GM12891 (cell line): Measurements from ENCODE around the gene RIMBP2.

ENCODE experiments used
- DNase-seq: peaks from one replicate; pipeline ENCODE4 v3.0.0; 2011; ENCODE audit warnings: low spot score; ENCODE audit not compliant: insufficient read length
- FAIRE-seq: peaks from 2 replicates; lab custom pipeline; 2011; peaks lifted over from hg19 to GRCh38; lab: Jason Lieb, UNC
- PAX5 ChIP-seq: IDR thresholded peaks from 2 replicates; pipeline ENCODE4 v1.6.1; 2011; ENCODE audit warnings: low read length, moderate library complexity, mild to moderate bottlenecking; ENCODE audit not compliant: insufficient read depth, severe bottlenecking
- POLR2A ChIP-seq: IDR thresholded peaks from 2 replicates; pipeline ENCODE4 v1.6.1; 2011; ENCODE audit warnings: low read depth, low read length, control low read depth
- POLR2AphosphoS5 ChIP-seq: IDR thresholded peaks from 2 replicates; pipeline ENCODE4 v1.6.1; 2011; ENCODE audit warnings: low read depth, low read length, control low read depth
- POU2F2 ChIP-seq: IDR thresholded peaks from 2 replicates; pipeline ENCODE4 v1.6.1; 2011; ENCODE audit warnings: low read depth, mild to moderate bottlenecking, control low read depth, low read length, moderate library complexity
- SPI1 ChIP-seq: IDR thresholded peaks from 2 replicates; pipeline ENCODE4 v1.6.1; 2011; ENCODE audit warnings: low read depth, low read length, control low read depth
- TAF1 ChIP-seq: IDR thresholded peaks from 2 replicates; pipeline ENCODE4 v1.6.1; 2011; ENCODE audit warnings: low read depth, low read length, control low read depth

RIMBP2 gene

GRCh38 chr12:130523863-130524614, 192.1 kb downstream of the RIMBP2 start:
- DNase-seq = no peak
- TF ChIP-seq PAX5 = no peak
- TF ChIP-seq POU2F2 = no peak
- no peak for TF ChIP-seq POLR2AphosphoS5
- no peak for TF ChIP-seq SPI1
- no peak for TF ChIP-seq POLR2A
- TF ChIP-seq TAF1 = no peak
- FAIRE-seq = no peak

- no peak for DNase-seq
- TF ChIP-seq SPI1 = no peak
- TF ChIP-seq TAF1 = no peak
- no peak for TF ChIP-seq PAX5
- TF ChIP-seq POU2F2 = no peak
- TF ChIP-seq POLR2AphosphoS5 = no peak
- TF ChIP-seq POLR2A = no peak
- FAIRE-seq = no peak
These were observed 192.9 kb downstream of the RIMBP2 start for GRCh38 chr12:130523208-130523607.

- FAIRE-seq (no peak), DNase-seq (no peak)
These were observed 193.8 kb downstream of the RIMBP2 start for GRCh38 chr12:130522244-130522834.

GRCh38 chr12:130521375-130522124, 194.5 kb downstream of the RIMBP2 start:
- no peak for FAIRE-seq
- TF ChIP-seq POU2F2 = no peak
- no peak for TF ChIP-seq SPI1
- no peak for TF ChIP-seq TAF1
- TF ChIP-seq PAX5 = no peak
- no peak for TF ChIP-seq POLR2A
- no peak for TF ChIP-seq POLR2AphosphoS5
- DNase-seq = no peak

More at GRCh38 chr12:130522244-130522834, 193.8 kb downstream of the RIMBP2 start:
- TF ChIP-seq POLR2AphosphoS5 (no peak), POU2F2 (no peak), TAF1 (no peak), POLR2A (no peak), SPI1 (no peak), PAX5 (no peak)

- DNase-seq (no peak), FAIRE-seq (no peak)
- TF ChIP-seq POLR2A (no peak), SPI1 (no peak), POU2F2 (no peak), TAF1 (no peak), PAX5 (no peak)
These were observed 195.3 kb downstream of the RIMBP2 start for GRCh38 chr12:130520784-130521183.

DNA sequence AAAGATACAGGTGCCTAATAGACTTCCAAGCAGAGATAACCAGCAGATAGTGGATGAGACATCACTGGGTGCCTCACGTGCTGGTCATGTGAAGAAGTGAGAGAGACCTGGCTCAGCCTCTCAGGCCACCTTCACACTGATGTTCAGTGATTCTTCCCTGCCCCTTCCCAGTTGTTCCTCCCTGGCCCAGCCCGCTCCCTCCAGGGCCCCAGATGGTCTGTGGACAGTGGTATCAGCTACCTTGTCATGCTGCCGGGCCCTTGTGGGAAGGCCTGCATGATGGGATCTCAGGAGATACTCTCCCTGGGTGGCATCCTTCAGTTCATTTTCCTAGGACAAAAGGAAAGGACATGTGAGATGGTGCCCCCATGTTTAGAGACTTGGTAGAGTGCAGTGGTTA, 198.5 kb downstream of the RIMBP2 start:
- no peak for TF ChIP-seq POU2F2
- no peak for TF ChIP-seq SPI1
- TF ChIP-seq POLR2AphosphoS5 = no peak
- no peak for TF ChIP-seq POLR2A
- no peak for TF ChIP-seq TAF1
- TF ChIP-seq PAX5 = no peak
- no peak for FAIRE-seq
- no peak for DNase-seq

- DNase-seq (no peak), FAIRE-seq (no peak)
- TF ChIP-seq POU2F2 (no peak), POLR2AphosphoS5 (no peak), TAF1 (no peak), POLR2A (no peak), PAX5 (no peak), SPI1 (no peak)
These were observed 201.9 kb downstream of the RIMBP2 start for GRCh38 chr12:130514149-130514551.

DNA sequence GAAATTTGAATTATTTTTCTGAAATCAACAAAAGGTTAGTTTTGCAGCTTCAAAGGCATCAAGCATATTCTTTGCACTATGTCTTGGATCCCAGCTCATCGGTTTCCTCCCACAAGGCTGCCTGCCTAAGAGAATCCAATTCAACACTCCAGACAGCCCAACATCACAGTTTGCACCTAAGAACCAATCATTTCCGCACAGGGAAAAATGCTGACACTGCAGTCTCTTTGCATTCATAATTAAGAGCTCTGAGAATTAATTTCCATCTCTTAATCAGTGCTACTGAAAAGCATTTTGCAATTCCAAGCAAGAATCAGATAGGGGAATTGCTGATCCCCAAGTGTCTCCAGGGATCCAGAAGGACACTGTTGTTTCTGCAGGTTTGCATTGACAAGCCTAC, 202.5 kb downstream of the RIMBP2 start:
- no peak for DNase-seq
- no peak for TF ChIP-seq PAX5
- no peak for TF ChIP-seq POU2F2
- no peak for TF ChIP-seq SPI1
- no peak for TF ChIP-seq POLR2A
- TF ChIP-seq TAF1 = no peak
- TF ChIP-seq POLR2AphosphoS5 = no peak
- no peak for FAIRE-seq

GRCh38 chr12:130511285-130511684, 204.8 kb downstream of the RIMBP2 start:
- TF ChIP-seq SPI1 (no peak), POLR2A (no peak), PAX5 (no peak), POU2F2 (no peak), POLR2AphosphoS5 (no peak), TAF1 (no peak)
- no peak for DNase-seq
- FAIRE-seq = no peak
